MM.1S (cell line): ENCODE measurements around the gene TMEM214.

Experiments used
- DNase-seq: peaks from one replicate; pipeline ENCODE4 v3.0.0-alpha.2; 2015
- H2AFZ ChIP-seq: fragments of 300-600 bp; sonication (generic); 2 replicates; pipeline ENCODE4 v1.6.0; 2016; ENCODE audit warnings: antibody characterized with exemption, low read length
- H3F3A ChIP-seq: fragments of 300-600 bp; sonication (generic); 2 replicates; pipeline ENCODE4 v1.6.1; 2016; ENCODE audit warnings: mild to moderate bottlenecking, antibody characterized with exemption, low read length, moderate library complexity, mixed read lengths; ENCODE audit not compliant: insufficient read depth
- H3K27ac ChIP-seq: fragments of 300-600 bp; sonication (generic); 2 replicates; pipeline ENCODE4 v1.5.1; 2016; ENCODE audit warnings: mild to moderate bottlenecking, low read length
- H3K27me3 ChIP-seq: fragments of 300-600 bp; sonication (generic); replicated peaks from 2 replicates; pipeline ENCODE4 v1.6.0; 2016; ENCODE audit warnings: low read length; ENCODE audit not compliant: insufficient read depth
- H3K36me3 ChIP-seq: fragments of 300-600 bp; sonication (generic); replicated peaks from 2 replicates; pipeline ENCODE4 v1.6.1; 2016; ENCODE audit warnings: mild to moderate bottlenecking, low read length, mixed read lengths; ENCODE audit not compliant: insufficient read depth
- H3K4me1 ChIP-seq: fragments of 300-600 bp; sonication (generic); 2 replicates; pipeline ENCODE4 v1.6.1; 2016; ENCODE audit warnings: low read length, mixed read lengths
- H3K4me2 ChIP-seq: fragments of 300-600 bp; sonication (generic); 2 replicates; pipeline ENCODE4 v1.6.0; 2016; ENCODE audit warnings: low read depth, low read length
- H3K4me3 ChIP-seq: fragments of 300-600 bp; sonication (generic); 2 replicates; pipeline ENCODE4 v1.5.1; 2016; ENCODE audit warnings: low read length, mixed read lengths
- H3K79me2 ChIP-seq: fragments of 300-600 bp; sonication (generic); 2 replicates; pipeline ENCODE4 v1.6.1; 2016; ENCODE audit warnings: mixed run types, low read length, mixed read lengths
- H3K9ac ChIP-seq: fragments of 300-600 bp; sonication (generic); 2 replicates; pipeline ENCODE4 v1.6.1; 2016; ENCODE audit warnings: low read length, mixed read lengths
- H3K9me2 ChIP-seq: fragments of 300-600 bp; sonication (generic); replicated peaks from 2 replicates; pipeline ENCODE4 v1.6.1; 2016; ENCODE audit warnings: mild to moderate bottlenecking, low read length, mixed read lengths; ENCODE audit not compliant: insufficient read depth
- H3K9me3 ChIP-seq: fragments of 300-600 bp; sonication (generic); replicated peaks from 2 replicates; pipeline ENCODE4 v1.6.1; 2016; ENCODE audit warnings: mild to moderate bottlenecking, low read length, mixed read lengths; ENCODE audit not compliant: insufficient read depth
- H4K20me1 ChIP-seq: fragments of 300-600 bp; sonication (generic); 2 replicates; pipeline ENCODE4 v1.6.1; 2016; ENCODE audit warnings: mild to moderate bottlenecking, low read length, moderate library complexity, mixed read lengths; ENCODE audit not compliant: insufficient read depth
- CTCF ChIP-seq: fragments of 300-600 bp; sonication (generic); IDR thresholded peaks from 2 replicates; pipeline ENCODE4 v1.5.1; 2016; ENCODE audit warnings: antibody characterized with exemption, low read length, mixed read lengths
- EZH2 ChIP-seq: fragments of 300-600 bp; sonication (generic); optimal IDR thresholded peaks from 2 replicates; pipeline ENCODE3; 2017; ENCODE audit warnings: low read depth, mild to moderate bottlenecking, antibody characterized with exemption, low read length, mixed read lengths
- EZH2phosphoT487 ChIP-seq: fragments of 300-600 bp; sonication (generic); IDR thresholded peaks from 2 replicates; pipeline ENCODE4 v1.6.1; 2018; ENCODE audit warnings: antibody characterized with exemption, low read length

TMEM214 gene

GRCh38 chr2:27058210-27058609, 25.4 kb downstream of the TMEM214 start:
- no peaks in the 10 kb centered on the region for H3K79me2 ChIP-seq
- no peak for TF ChIP-seq CTCF
- TF ChIP-seq EZH2, result no peak
- TF ChIP-seq EZH2phosphoT487, result no peak
- H3F3A ChIP-seq, result no peaks in the 10 kb centered on the region
- no peak overlapping the region for H3K27ac ChIP-seq
- H3K27me3 ChIP-seq, result no peaks in the 10 kb centered on the region
- H3K9ac ChIP-seq, result no peak overlapping the region
- H3K9me2 ChIP-seq, result no peaks in the 10 kb centered on the region
- no peaks in the 10 kb centered on the region for H3K4me1 ChIP-seq
- H3K4me2 ChIP-seq, result no peak overlapping the region
- no peak overlapping the region for H3K4me3 ChIP-seq
- no peaks in the 10 kb centered on the region for H4K20me1 ChIP-seq
- no peak overlapping the region for H2AFZ ChIP-seq
- DNase-seq, result no peak
- H3K36me3 ChIP-seq, result no peaks in the 10 kb centered on the region
- no peaks in the 10 kb centered on the region for H3K9me3 ChIP-seq

GRCh38 chr2:27059141-27059820, 26.5 kb downstream of the TMEM214 start:
- no peaks in the 10 kb centered on the region for H3K4me1 ChIP-seq
- no peaks in the 10 kb centered on the region for H3F3A ChIP-seq
- no peaks in the 10 kb centered on the region for H3K36me3 ChIP-seq
- no peak overlapping the region for H3K9ac ChIP-seq
- TF ChIP-seq EZH2phosphoT487 (no peak), CTCF (no peak)
- no peak for DNase-seq
- no peaks in the 10 kb centered on the region for H3K9me2 ChIP-seq
- no peaks in the 10 kb centered on the region for H3K79me2 ChIP-seq
- no peak overlapping the region for H3K4me2 ChIP-seq
- H3K4me3 ChIP-seq, result no peak overlapping the region
- no peak overlapping the region for H3K27ac ChIP-seq
- H3K27me3 ChIP-seq, result no peaks in the 10 kb centered on the region
- no peak overlapping the region for H2AFZ ChIP-seq
- H4K20me1 ChIP-seq, result no peaks in the 10 kb centered on the region
- no peaks in the 10 kb centered on the region for H3K9me3 ChIP-seq

- Histone ChIP-seq H3K9me2 (no peaks in the 10 kb centered on the region), H3K79me2 (no peaks in the 10 kb centered on the region), H3F3A (peaks cover under 1% of the 10 kb centered on the region; the same call in 1 of the 2 replicates), H3K36me3 (no peaks in the 10 kb centered on the region), H3K27me3 (no peaks in the 10 kb centered on the region), H3K4me1 (no peaks in the 10 kb centered on the region), H3K27ac (no peak overlapping the region), H3K4me3 (no peak overlapping the region), H3K4me2 (no peak overlapping the region), H3K9ac (no peak overlapping the region), H2AFZ (no peak overlapping the region), H4K20me1 (no peaks in the 10 kb centered on the region), H3K9me3 (no peaks in the 10 kb centered on the region)
- TF ChIP-seq EZH2, result no peak
- TF ChIP-seq EZH2phosphoT487, result no peak
- no peak for TF ChIP-seq CTCF
- DNase-seq, result no peak
These were observed 27.6 kb downstream of the TMEM214 start for GRCh38 chr2:27060323-27060722.
